ENCODE data around the gene UCN.

DNA sequence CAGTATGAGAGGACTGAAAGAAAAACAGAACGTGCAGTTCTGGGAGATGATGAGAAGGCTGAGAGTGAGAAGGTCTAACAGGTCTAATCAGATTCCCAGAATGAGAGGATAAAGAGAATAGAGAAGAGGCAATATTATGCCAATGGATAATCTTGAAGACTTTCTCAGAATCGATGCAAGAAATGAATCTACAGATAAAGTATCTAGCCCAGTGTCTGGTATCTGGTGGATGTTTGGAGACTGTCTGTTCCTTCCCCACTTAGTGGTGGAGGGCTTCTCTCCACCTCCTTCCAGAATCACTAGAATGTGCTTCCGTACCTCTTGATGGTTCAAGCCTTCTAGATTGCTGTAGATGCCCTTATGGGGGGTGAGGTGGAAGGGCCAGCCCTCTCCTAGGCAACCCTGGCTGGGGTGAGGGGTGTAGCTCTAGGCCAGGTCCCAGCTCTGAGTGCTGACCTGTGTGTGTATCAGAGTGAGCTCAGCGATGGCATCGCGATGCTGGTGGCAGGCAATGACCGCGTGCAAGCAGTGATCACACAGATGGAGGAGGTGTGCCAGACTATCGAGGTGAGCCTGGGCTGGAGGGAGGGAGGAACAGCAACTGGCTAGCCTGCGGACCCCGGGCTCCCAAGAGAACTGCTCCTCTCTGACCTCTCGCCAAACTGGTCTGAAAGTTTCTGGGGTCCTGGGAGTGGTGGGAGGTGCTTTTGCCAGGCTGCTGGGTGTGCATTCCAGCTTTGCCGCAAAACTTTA lies 3.6 kb downstream of the UCN start:
- TF ChIP-seq TCF12 (IDR thresholded peaks at IDR 0.05; ENCODE audit: low read depth) (no peak), EGR1 (IDR thresholded peaks at IDR 0.05) (no peak), CEBPB (IDR thresholded peaks at IDR 0.05) (no peak), RAD21 (IDR thresholded peaks at IDR 0.05; ENCODE audit: low read depth) (no peak), EP300 (IDR thresholded peaks at IDR 0.05; ENCODE audit: borderline replicate concordance) (no peak), YY1 (IDR thresholded peaks at IDR 0.05; ENCODE audit: low read depth) (no peak), NFIC (IDR thresholded peaks at IDR 0.05) (no peak)
- TF ChIP-seq, protein P1, sequence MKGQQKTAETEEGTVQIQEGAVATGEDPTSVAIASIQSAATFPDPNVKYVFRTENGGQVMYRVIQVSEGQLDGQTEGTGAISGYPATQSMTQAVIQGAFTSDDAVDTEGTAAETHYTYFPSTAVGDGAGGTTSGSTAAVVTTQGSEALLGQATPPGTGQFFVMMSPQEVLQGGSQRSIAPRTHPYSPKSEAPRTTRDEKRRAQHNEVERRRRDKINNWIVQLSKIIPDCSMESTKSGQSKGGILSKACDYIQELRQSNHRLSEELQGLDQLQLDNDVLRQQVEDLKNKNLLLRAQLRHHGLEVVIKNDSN (IDR thresholded peaks at IDR 0.05) = no peak

Data from Ishikawa (cell line).